Fibroblast of mammary gland (primary cell): Measurements from ENCODE around the gene PMVK.
"Not testable (repeated sequence)": the region's sequence is repeated elsewhere in the genome, so short reads cannot be mapped to it uniquely, and the experiment has no call there.

Source experiments
- DNase-seq: peaks from one replicate; pipeline ENCODE4 v3.0.0-alpha.2; 2010; ENCODE audit warnings: low read depth
- H3K4me3 ChIP-seq: 2 replicates; pipeline ENCODE4 v1.5.1; 2011; ENCODE audit warnings: low read depth, mild to moderate bottlenecking, low read length, moderate library complexity; ENCODE audit not compliant: control insufficient read depth
- CTCF ChIP-seq: conservative IDR thresholded peaks from 2 replicates; pipeline ENCODE4 v1.5.1; 2011; ENCODE audit warnings: low read depth, low read length, inconsistent platforms; ENCODE audit not compliant: control insufficient read depth, insufficient read depth

Gene PMVK

GRCh38 chr1:154911691-154912550, 24.6 kb downstream of the PMVK start:
- H3K4me3 ChIP-seq: no peak overlapping the region
- TF ChIP-seq CTCF: no peak
- no peak for DNase-seq

- no peak overlapping the region for H3K4me3 ChIP-seq
- no peak for DNase-seq
- TF ChIP-seq CTCF: no peak
Observed at GRCh38 chr1:154910851-154911250, 25.7 kb downstream of the PMVK start.

GRCh38 chr1:154908937-154909336, 27.6 kb downstream of the PMVK start:
- no peak for DNase-seq
- H3K4me3 ChIP-seq: no peak overlapping the region
- TF ChIP-seq CTCF: no peak

GRCh38 chr1:154908129-154908528, 28.4 kb downstream of the PMVK start:
- DNase-seq: not testable (repeated sequence)

GRCh38 chr1:154906621-154907081, 29.9 kb downstream of the PMVK start:
- DNase-seq: peak; percentile 26
- H3K4me3 ChIP-seq: no peak overlapping the region
- peak; percentile 46 for TF ChIP-seq CTCF

More at GRCh38 chr1:154908129-154908528, 28.4 kb downstream of the PMVK start:
- not testable (repeated sequence) for H3K4me3 ChIP-seq

- no peak overlapping the region for H3K4me3 ChIP-seq
- TF ChIP-seq CTCF: no peak
- no peak for DNase-seq
Observed at GRCh38 chr1:154902938-154903566, 33.5 kb downstream of the PMVK start.

GRCh38 chr1:154901591-154901990, 34.9 kb downstream of the PMVK start:
- no peak for DNase-seq
- no peak overlapping the region for H3K4me3 ChIP-seq
- TF ChIP-seq CTCF: no peak
